Stimulated activated CD8-positive, alpha-beta memory T cell treated with anti-CD3 and anti-CD28 coated beads, Interleukin-7, amount 100 ng/mL, for 1 hour (primary cell): ENCODE results near the gene TMEM168.

ENCODE experiments used
- DNase-seq, 2 donors: peaks; one replicate each; pipeline ENCODE4 v3.0.0-alpha.2; 2020; ENCODE audit warnings: low read depth in 2 of 2

Gene TMEM168

DNA sequence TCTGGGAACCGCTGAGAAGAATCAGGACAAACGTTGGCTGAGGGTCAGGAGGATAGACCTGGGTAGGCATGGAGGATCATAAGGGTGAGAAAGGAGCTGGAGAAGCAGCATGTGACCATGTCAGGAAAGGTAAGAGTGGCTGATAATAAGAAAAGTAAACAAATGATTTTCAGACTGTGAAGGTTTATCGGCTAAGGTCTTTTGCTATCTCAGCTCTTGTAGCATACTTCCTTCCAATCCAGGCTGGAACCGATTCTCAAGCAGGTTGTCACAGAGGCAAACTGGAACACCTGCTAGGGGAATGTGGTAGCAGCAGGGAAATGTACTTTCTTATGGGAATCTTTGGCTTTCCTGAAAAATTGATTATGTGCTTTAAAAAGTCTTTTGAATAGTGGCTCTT, 74.7 kb downstream of the TMEM168 start:
- DNase-seq: no peak

- no peak for DNase-seq
Measured at GRCh38 chr7:112714917-112715316, 75.3 kb downstream of the TMEM168 start.
